NCI-H345 (cell line): ENCODE data around the gene CHAF1A.

Experiments used
- DNase-seq: peaks from one replicate; lab custom pipeline; 2025; lab: John Stamatoyannopoulos, UW

Gene CHAF1A

GRCh38 chr19:4405977-4406376, 3.5 kb downstream of the CHAF1A start:
- no peak for DNase-seq

GRCh38 chr19:4406626-4407025, 4.2 kb downstream of the CHAF1A start:
- no peak for DNase-seq

GRCh38 chr19:4409123-4409933, 6.9 kb downstream of the CHAF1A start:
- DNase-seq = no peak

GRCh38 chr19:4413588-4413987, 11.1 kb downstream of the CHAF1A start:
- DNase-seq = no peak

- DNase-seq = no peak
These were observed 11.8 kb downstream of the CHAF1A start for GRCh38 chr19:4414144-4414799.

GRCh38 chr19:4414800-4415321, 12.4 kb downstream of the CHAF1A start:
- no peak for DNase-seq

DNA sequence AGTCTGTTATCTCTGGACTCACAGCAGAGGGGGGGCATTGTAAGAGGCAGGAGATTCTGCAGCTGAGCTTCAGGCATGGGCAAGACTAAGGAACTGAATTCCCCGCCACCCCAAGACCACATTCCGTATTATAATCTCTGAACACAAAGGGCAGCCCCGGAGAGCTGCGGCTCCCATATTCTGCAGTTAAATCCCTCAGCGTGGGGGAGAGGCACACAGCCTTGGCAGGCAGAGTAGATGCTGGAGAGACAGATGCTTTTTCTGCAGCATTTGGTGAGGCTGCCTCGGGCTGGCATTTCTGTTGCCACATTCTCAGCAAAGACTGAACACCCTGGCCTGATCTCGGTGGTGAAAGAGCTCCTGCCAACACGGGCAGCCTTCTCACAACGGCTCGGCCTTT, 12.9 kb downstream of the CHAF1A start:
- DNase-seq = no peak

- DNase-seq = no peak
These were observed 13.8 kb downstream of the CHAF1A start for GRCh38 chr19:4416268-4416667.

DNA sequence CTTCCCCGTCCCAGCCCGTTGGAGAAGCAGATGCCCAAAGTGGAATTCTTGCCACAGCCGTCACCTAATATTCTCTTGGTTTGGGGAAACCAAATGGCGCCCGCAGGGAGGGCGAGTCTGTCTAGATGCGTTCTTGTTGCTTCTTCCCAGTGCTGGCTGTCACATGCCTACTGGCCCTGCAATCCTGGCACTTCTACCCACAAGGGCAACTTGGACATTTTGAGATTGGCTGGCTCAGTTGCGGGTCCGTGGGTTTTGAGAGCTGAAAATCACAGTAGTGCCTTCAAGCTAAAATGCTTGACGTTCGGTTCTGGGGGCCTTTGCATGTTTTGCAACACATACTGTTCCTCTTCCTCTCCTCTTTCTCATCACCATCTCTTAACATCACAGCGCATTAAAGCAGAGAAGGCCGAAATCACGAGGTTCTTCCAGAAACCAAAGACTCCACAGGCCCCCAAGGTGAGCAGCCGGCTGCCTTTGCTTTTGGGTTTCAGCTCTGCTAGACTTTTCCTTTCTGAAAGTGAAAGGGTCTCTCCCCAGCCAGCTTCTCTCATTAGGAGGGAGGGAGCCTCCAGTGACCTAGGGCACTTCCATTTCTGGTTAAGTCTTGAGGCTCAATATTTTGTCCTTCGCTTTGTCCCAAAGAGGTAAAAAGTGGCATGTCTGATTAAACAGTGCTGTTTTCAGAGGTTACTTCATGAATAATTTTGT, 21.1 kb downstream of the CHAF1A start:
- no peak for DNase-seq

DNA sequence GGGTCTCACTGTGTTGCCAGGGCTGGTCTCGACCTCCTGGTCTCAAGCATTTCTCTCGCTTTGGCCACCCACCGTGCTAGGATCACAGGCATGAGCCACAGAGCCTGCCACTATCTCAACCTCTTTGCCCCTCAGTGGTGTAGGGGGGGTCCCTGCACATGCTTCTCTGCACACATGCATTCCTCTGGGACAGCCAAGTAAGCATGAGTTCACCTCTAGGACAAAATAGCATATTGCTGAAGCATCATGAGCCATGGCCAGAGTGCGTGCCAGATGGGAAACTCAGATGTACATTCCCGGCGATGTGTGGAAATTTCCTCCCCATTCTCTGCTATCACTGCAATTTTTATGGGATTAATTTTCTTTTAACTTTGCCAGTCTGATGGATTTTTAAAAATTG, 23.1 kb downstream of the CHAF1A start:
- DNase-seq = no peak

DNA sequence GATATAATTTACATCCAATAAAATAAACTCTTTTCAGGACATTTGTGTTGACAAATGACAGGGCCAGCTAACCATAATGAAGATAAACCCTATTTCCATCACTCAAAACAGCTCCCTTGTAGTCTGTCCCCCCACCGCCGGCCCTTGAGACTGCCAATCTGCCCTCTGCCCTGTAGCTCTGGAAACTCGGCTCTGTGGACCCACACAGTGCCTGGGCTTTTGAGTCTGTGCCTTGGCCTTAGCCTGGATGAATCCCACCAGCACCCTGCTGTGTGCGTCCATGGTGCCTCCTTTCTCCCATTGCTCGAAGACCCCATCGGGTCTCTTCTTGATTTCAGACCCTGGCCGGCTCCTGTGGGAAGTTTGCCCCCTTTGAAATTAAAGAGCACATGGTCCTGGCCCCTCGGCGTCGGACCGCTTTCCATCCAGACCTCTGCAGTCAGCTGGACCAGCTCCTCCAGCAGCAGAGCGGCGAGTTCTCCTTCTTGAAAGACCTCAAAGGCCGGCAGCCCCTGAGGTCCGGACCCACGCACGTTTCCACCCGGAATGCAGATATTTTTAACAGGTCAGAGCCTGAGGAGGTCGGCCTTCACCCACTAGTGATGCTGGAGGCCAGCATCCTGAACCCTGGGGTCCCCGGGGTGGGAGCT, 26.0 kb downstream of the CHAF1A start:
- no peak for DNase-seq

DNA sequence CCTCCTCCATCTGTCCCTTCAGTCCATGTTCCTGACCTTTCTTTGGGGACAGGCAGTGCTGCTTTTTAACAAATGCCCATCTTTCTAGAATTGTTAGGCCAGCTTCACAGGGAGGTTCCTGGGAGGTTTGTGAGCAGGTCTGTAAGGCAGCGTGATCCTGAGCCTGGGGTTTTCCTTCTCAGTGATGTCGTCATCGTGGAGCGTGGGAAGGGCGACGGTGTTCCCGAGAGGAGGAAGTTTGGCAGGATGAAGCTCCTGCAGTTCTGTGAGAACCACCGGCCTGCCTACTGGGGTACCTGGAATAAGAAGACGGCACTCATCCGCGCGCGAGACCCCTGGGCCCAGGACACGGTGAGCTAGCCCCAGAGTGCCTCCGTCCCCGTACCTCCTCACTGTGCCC, 26.8 kb downstream of the CHAF1A start:
- no peak for DNase-seq

DNA sequence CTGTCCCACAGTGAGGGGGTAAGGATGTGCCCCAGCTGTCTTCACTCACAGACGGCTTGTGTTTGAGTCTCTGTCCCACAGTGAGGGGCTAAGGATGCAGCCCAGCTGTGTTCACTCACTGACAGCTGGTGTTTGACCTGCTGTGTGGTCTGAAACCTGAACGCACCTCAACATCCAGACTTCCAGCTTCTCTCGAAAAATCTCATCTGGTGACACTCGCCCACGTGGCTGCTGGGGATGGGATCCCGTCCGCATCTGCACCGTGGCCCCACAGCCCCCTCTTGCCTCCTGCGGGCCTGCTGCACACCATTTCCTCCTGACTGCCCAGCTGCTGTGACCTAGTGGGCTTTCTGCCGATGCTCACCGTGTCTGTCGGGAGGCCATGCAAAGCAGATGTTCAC, 27.3 kb downstream of the CHAF1A start:
- DNase-seq = no peak

GRCh38 chr19:4430760-4431159, 28.3 kb downstream of the CHAF1A start:
- DNase-seq = no peak

- DNase-seq = no peak
These were observed 28.9 kb downstream of the CHAF1A start for GRCh38 chr19:4431296-4431695.

GRCh38 chr19:4431808-4432674, 29.6 kb downstream of the CHAF1A start:
- DNase-seq = no peak

GRCh38 chr19:4432918-4433506, 30.6 kb downstream of the CHAF1A start:
- DNase-seq = no peak

GRCh38 chr19:4434391-4434790, 32.0 kb downstream of the CHAF1A start:
- no peak for DNase-seq

DNA sequence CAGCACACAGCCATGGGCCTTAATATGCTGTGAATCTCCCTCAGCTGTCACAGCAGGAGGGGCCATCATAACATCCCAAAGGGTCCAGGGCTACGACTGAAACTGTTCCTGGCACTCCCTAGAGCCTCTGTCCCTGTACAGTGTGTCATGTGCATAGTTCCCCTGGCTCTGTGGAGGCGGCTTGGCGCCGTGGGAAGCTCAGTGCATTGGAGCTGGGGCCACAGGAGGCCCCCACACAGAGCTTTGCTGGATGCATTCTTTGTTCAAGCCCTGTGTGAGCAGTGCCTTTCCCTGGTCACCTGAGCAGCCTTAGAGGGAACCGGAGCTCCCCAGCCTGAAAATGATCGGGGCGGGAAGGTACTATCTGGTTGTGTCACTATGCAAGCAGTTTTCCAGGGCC, 33.8 kb downstream of the CHAF1A start:
- no peak for DNase-seq

DNA sequence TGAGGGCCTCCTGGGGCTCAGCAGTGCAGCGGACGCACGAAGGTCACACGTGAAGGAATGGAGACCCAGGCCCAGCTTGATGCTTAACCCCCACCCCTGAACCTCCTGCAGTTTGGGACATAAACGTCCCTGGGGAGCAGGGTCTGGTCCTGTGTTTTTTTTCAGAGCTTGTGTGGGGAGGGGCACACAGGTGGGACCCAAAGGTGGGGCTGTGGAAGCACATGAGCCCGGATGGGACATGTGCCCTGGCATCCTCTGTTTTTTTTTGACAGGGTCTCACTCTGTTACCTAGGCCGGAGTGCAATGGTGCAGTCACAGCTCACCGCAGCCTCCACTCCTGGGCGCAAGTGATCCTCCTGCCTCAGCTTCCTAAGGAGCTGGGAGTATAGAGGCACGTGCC, 34.7 kb downstream of the CHAF1A start:
- DNase-seq = no peak

DNA sequence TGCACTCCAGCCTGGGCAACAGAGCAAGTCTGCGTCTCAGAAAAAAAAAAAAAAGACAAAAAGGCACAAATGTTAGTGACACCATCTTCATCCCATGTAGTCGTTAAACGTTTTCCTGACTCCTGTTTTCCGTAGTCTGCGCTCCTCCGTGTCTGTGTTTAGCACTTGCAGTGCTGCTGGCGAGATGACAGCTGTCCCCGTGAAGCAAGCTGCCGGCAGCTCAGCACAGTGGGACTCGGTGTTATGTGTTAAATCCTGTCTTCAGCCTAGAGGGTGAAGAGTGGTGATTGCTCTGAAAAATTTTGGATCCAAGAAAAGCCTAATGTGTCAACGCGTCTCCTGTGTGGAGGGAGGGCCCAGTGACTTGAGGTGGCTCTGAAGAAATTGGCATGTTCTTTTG, 36.8 kb downstream of the CHAF1A start:
- DNase-seq = no peak
